Neural progenitor cell (in vitro differentiated cells): ENCODE data around the gene TSC22D3. TPM values are rescaled to one million over a fixed set of nuclear protein-coding genes. Genes with fewer than 3 reads are reported as not detected.
A peak's percentile ranks its signal among the peaks of the same experiment; 100 is the strongest.

Source experiments
- DNase-seq: peaks from one replicate; pipeline ENCODE4 v3.0.0-alpha.2; 2016; ENCODE audit warnings: low spot score
- H2AFZ ChIP-seq: fragments of 200-600 bp; sonication (generic); replicated peaks from 2 replicates; pipeline ENCODE4 v1.6.1; 2016; ENCODE audit warnings: antibody characterized with exemption
- H3F3A ChIP-seq: fragments of 200-600 bp; sonication (generic); 2 replicates; pipeline ENCODE4 v1.6.1; 2016; ENCODE audit warnings: antibody characterized with exemption, low read depth
- H3K27ac ChIP-seq: fragments of 200-600 bp; sonication (generic); 2 replicates; pipeline ENCODE4 v1.5.1; 2016; ENCODE audit warnings: mild to moderate bottlenecking
- H3K27me3 ChIP-seq: fragments of 200-600 bp; sonication (generic); 2 replicates; pipeline ENCODE4 v1.6.1; 2016; ENCODE audit warnings: mild to moderate bottlenecking, moderate library complexity
- H3K36me3 ChIP-seq: fragments of 200-600 bp; sonication (generic); 2 replicates; pipeline ENCODE4 v1.5.1; 2016
- H3K4me1 ChIP-seq: fragments of 200-600 bp; sonication (generic); 2 replicates; pipeline ENCODE4 v1.6.1; 2016; ENCODE audit warnings: mixed run types
- H3K4me2 ChIP-seq: fragments of 200-600 bp; sonication (generic); 2 replicates; pipeline ENCODE4 v1.6.1; 2016
- H3K4me3 ChIP-seq: fragments of 200-600 bp; sonication (generic); 2 replicates; pipeline ENCODE4 v1.5.1; 2016
- H3K79me2 ChIP-seq: fragments of 200-600 bp; sonication (generic); 2 replicates; pipeline ENCODE4 v1.6.1; 2016; ENCODE audit warnings: low read depth
- H3K9ac ChIP-seq: fragments of 200-600 bp; sonication (generic); 2 replicates; pipeline ENCODE4 v1.6.1; 2016
- H3K9me3 ChIP-seq: fragments of 200-600 bp; sonication (generic); 2 replicates; pipeline ENCODE4 v1.5.1; 2016; ENCODE audit warnings: low read depth
- H4K20me1 ChIP-seq: fragments of 200-600 bp; sonication (generic); 2 replicates; pipeline ENCODE4 v1.6.1; 2016; ENCODE audit warnings: low read depth
- H3K27ac Mint-ChIP-seq: 3 replicates; pipeline ENCODE4 v1.8.0; 2021; ENCODE audit warnings: mixed read lengths
- H3K27me3 Mint-ChIP-seq: 2 replicates; pipeline ENCODE4 v1.8.0; 2022; ENCODE audit warnings: low read depth, mild to moderate bottlenecking, inconsistent platforms, moderate library complexity, mixed read lengths; ENCODE audit not compliant: insufficient read depth
- H3K36me3 Mint-ChIP-seq: 3 replicates; pipeline ENCODE4 v1.8.0; 2021; ENCODE audit warnings: mixed read lengths
- H3K4me1 Mint-ChIP-seq: 3 replicates; pipeline ENCODE4 v1.8.0; 2021; ENCODE audit warnings: mixed read lengths
- H3K4me3 Mint-ChIP-seq: 3 replicates; pipeline ENCODE4 v1.8.0; 2021; ENCODE audit warnings: mild to moderate bottlenecking, moderate library complexity, mixed read lengths
- H3K9me3 Mint-ChIP-seq: 3 replicates; pipeline ENCODE4 v1.8.0; 2020; ENCODE audit warnings: mixed read lengths
- CTCF ChIP-seq: fragments of 200-600 bp; sonication (generic); IDR thresholded peaks from 2 replicates; pipeline ENCODE4 v1.5.1; 2017; ENCODE audit warnings: antibody characterized with exemption, mild to moderate bottlenecking
- EZH2 ChIP-seq: fragments of 200-600 bp; sonication (generic); IDR thresholded peaks from 2 replicates; pipeline ENCODE4 v1.6.1; 2017; ENCODE audit warnings: antibody characterized with exemption, mild to moderate bottlenecking, moderate library complexity
- EZH2phosphoT487 ChIP-seq: fragments of 200-600 bp; sonication (generic); IDR thresholded peaks from 2 replicates; pipeline ENCODE4 v1.6.1; 2017; ENCODE audit warnings: antibody characterized with exemption
- total RNA-seq: library from RNA; depleted of rRNA; stranded (reverse); fragments of >200 nt; gene quantifications from 2 replicates; pipeline ENCODE4 v1.2.3, GENCODE V29; 2015; ENCODE audit warnings: low replicate concordance

Gene TSC22D3
- total RNA-seq, 1 donor from 2014 or later = 44.9 TPM

GRCh38 chrX:107780525-107780924, 4.9 kb upstream of the TSC22D3 start:
- no peak overlapping the region for H3K4me3 Mint-ChIP-seq
- TF ChIP-seq EZH2phosphoT487 (no peak), CTCF (no peak), EZH2 (no peak)

GRCh38 chrX:107777536-107777832, 1.9 kb upstream of the TSC22D3 start, which contains the start of gene NCBP2L:
Gene NCBP2L, plus strand, starts transcription at chrX:107777733. Its CDS starts 16,488 bp downstream, at chrX:107794221.
- no peaks in the 10 kb centered on the region for H3K36me3 Mint-ChIP-seq
- no peak within 1 kb of the TSS for H3K27ac Mint-ChIP-seq
- H3K27ac ChIP-seq = no peak within 1 kb of the TSS
- H3K36me3 ChIP-seq = no peaks in the 10 kb centered on the region
- no peaks in the 10 kb centered on the region for H3K9me3 ChIP-seq
- peaks cover 46% of the 10 kb centered on the region for H3K27me3 ChIP-seq
- peaks cover 19% of the 10 kb centered on the region for H3K4me1 Mint-ChIP-seq
- TF ChIP-seq EZH2phosphoT487 (no peak), EZH2 (no peak), CTCF (no peak)
- no peaks in the 10 kb centered on the region for H3K9me3 Mint-ChIP-seq
- H3K4me3 ChIP-seq = peak within 1 kb of the TSS; percentile 56
- H3K9ac ChIP-seq = no peak within 1 kb of the TSS
- H3K4me1 ChIP-seq = peaks cover 24% of the 10 kb centered on the region
- peaks cover 23% of the 10 kb centered on the region for H3K27me3 Mint-ChIP-seq
- peak within 1 kb of the TSS; percentile 84 for H3K4me3 Mint-ChIP-seq
- H3K4me2 ChIP-seq = peak within 1 kb of the TSS; percentile 89
- H3K79me2 ChIP-seq = no peaks in the 10 kb centered on the region
- peak within 1 kb of the TSS; percentile 84 for H2AFZ ChIP-seq
- no peaks in the 10 kb centered on the region for H4K20me1 ChIP-seq
- no peaks in the 10 kb centered on the region for H3F3A ChIP-seq
- DNase-seq = no peak

More at GRCh38 chrX:107780525-107780924, 4.9 kb upstream of the TSC22D3 start:
- no peaks in the 10 kb centered on the region for H3K36me3 ChIP-seq
- no peak overlapping the region for H3K4me3 ChIP-seq
- no peaks in the 10 kb centered on the region for H3K9me3 ChIP-seq
- H3F3A ChIP-seq = no peaks in the 10 kb centered on the region
- H2AFZ ChIP-seq = no peak overlapping the region
- Mint-ChIP-seq H3K36me3 (no peaks in the 10 kb centered on the region), H3K4me1 (peaks cover 11% of the 10 kb centered on the region), H3K9me3 (no peaks in the 10 kb centered on the region), H3K27me3 (peaks cover 9% of the 10 kb centered on the region), H3K27ac (peak overlapping the region; percentile 81)
- no peak for DNase-seq
- no peaks in the 10 kb centered on the region for H4K20me1 ChIP-seq
- H3K4me1 ChIP-seq = peaks cover 8% of the 10 kb centered on the region
- H3K9ac ChIP-seq = no peak overlapping the region
- H3K4me2 ChIP-seq = no peak overlapping the region
- H3K79me2 ChIP-seq = no peaks in the 10 kb centered on the region
- H3K27ac ChIP-seq = no peak overlapping the region
- H3K27me3 ChIP-seq = peaks cover 16% of the 10 kb centered on the region

- Histone ChIP-seq H3K4me1 (peaks cover 24% of the 10 kb centered on the region), H3K9me3 (no peaks in the 10 kb centered on the region), H3K79me2 (no peaks in the 10 kb centered on the region), H3K27me3 (peaks cover 52% of the 10 kb centered on the region), H3K4me2 (peak overlapping the region; percentile 89), H3K36me3 (no peaks in the 10 kb centered on the region), H3K27ac (no peak overlapping the region), H4K20me1 (no peaks in the 10 kb centered on the region), H3F3A (no peaks in the 10 kb centered on the region), H3K4me3 (peak overlapping the region; percentile 56), H2AFZ (peak overlapping the region; percentile 87), H3K9ac (no peak overlapping the region)
- no peak overlapping the region for H3K27ac Mint-ChIP-seq
- TF ChIP-seq CTCF (peak; percentile 87), EZH2phosphoT487 (no peak), EZH2 (peak; percentile 56)
- no peaks in the 10 kb centered on the region for H3K9me3 Mint-ChIP-seq
- H3K4me3 Mint-ChIP-seq = peak overlapping the region; percentile 84
- H3K4me1 Mint-ChIP-seq = peaks cover 19% of the 10 kb centered on the region
- peaks cover 23% of the 10 kb centered on the region for H3K27me3 Mint-ChIP-seq
- DNase-seq = peak; percentile 92
- H3K36me3 Mint-ChIP-seq = no peaks in the 10 kb centered on the region
Measured at GRCh38 chrX:107776649-107777535, 1.3 kb upstream of the TSC22D3 start.
